Osteocyte (in vitro differentiated cells): ENCODE results near the gene TMEM247. TPM values are rescaled to one million over a fixed set of nuclear protein-coding genes. Genes with fewer than 3 reads are reported as not detected.

ENCODE experiments used
- DNase-seq: peaks from one replicate; pipeline ENCODE4 v3.0.0; 2021; ENCODE audit warnings: mixed read lengths; ENCODE audit not compliant: unreplicated experiment; ENCODE audit errors: extremely low spot score
- H3K27ac Mint-ChIP-seq: one replicate; pipeline ENCODE4 v1.8.0; 2021; ENCODE audit warnings: mild to moderate bottlenecking, mixed read lengths; ENCODE audit not compliant: unreplicated experiment
- H3K27me3 Mint-ChIP-seq: one replicate; pipeline ENCODE4 v1.8.0; 2021; ENCODE audit warnings: mixed read lengths; ENCODE audit not compliant: unreplicated experiment
- H3K36me3 Mint-ChIP-seq: one replicate; pipeline ENCODE4 v1.8.0; 2021; ENCODE audit warnings: mixed read lengths; ENCODE audit not compliant: unreplicated experiment
- H3K4me1 Mint-ChIP-seq: one replicate; pipeline ENCODE4 v1.8.0; 2021; ENCODE audit warnings: mixed read lengths; ENCODE audit not compliant: unreplicated experiment
- H3K4me3 Mint-ChIP-seq: one replicate; pipeline ENCODE4 v1.8.0; 2021; ENCODE audit warnings: mild to moderate bottlenecking, moderate library complexity, mixed read lengths; ENCODE audit not compliant: unreplicated experiment
- H3K9me3 Mint-ChIP-seq: one replicate; pipeline ENCODE4 v1.8.0; 2021; ENCODE audit warnings: mixed read lengths; ENCODE audit not compliant: unreplicated experiment
- CTCF ChIP-seq: fragments of 200-600 bp; sonication (generic); IDR thresholded peaks from 2 replicates; pipeline ENCODE4 v1.5.0; 2021; ENCODE audit warnings: antibody characterized with exemption, mild to moderate bottlenecking, moderate library complexity
- total RNA-seq: library from RNA; stranded (reverse); gene quantifications from 2 replicates; pipeline ENCODE4 v1.2.1, GENCODE V29; 2021

Gene TMEM247
- total RNA-seq, 1 donor from 2014 or later = not detected

DNA sequence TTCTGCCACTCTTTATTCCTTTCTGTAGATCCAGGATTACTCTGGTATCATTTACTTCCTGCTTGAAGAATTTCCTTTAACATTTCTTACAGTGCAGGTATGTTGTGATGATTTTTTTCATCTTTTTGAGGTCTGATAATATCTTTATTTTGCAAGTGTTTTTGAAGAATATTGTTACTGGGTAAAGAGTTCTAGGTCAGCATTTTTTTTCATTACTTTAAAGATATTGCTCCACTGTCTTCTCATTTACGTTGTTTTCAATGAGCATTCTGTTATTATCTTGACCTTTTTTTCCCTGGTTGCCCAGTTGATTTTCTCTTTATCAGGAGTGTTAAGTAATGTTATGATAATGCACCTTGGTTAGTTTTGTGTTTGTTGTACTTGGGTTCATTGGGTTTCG is 31.7 kb upstream of the TMEM247 start:
- no peak overlapping the region for H3K27ac Mint-ChIP-seq
- H3K4me1 Mint-ChIP-seq = peaks cover 4% of the 10 kb centered on the region
- DNase-seq = no peak
- H3K36me3 Mint-ChIP-seq = peaks cover 8% of the 10 kb centered on the region
- peaks cover 37% of the 10 kb centered on the region for H3K27me3 Mint-ChIP-seq
- TF ChIP-seq CTCF = no peak
- H3K4me3 Mint-ChIP-seq = no peak overlapping the region
- H3K9me3 Mint-ChIP-seq = peaks cover 8% of the 10 kb centered on the region

GRCh38 chr2:46448111-46448510 is 31.3 kb upstream of the TMEM247 start:
- peaks cover 4% of the 10 kb centered on the region for H3K4me1 Mint-ChIP-seq
- no peak overlapping the region for H3K27ac Mint-ChIP-seq
- peaks cover 8% of the 10 kb centered on the region for H3K9me3 Mint-ChIP-seq
- H3K27me3 Mint-ChIP-seq = peaks cover 34% of the 10 kb centered on the region
- no peak overlapping the region for H3K4me3 Mint-ChIP-seq
- TF ChIP-seq CTCF = no peak
- peaks cover 8% of the 10 kb centered on the region for H3K36me3 Mint-ChIP-seq
- DNase-seq = no peak

- Mint-ChIP-seq H3K4me1 (peaks cover 4% of the 10 kb centered on the region), H3K4me3 (no peak overlapping the region), H3K27me3 (peaks cover 37% of the 10 kb centered on the region), H3K27ac (no peak overlapping the region), H3K36me3 (peaks cover 8% of the 10 kb centered on the region), H3K9me3 (peaks cover 8% of the 10 kb centered on the region)
- TF ChIP-seq CTCF = no peak
- no peak for DNase-seq
Observed at GRCh38 chr2:46448641-46449040, 30.7 kb upstream of the TMEM247 start.

DNA sequence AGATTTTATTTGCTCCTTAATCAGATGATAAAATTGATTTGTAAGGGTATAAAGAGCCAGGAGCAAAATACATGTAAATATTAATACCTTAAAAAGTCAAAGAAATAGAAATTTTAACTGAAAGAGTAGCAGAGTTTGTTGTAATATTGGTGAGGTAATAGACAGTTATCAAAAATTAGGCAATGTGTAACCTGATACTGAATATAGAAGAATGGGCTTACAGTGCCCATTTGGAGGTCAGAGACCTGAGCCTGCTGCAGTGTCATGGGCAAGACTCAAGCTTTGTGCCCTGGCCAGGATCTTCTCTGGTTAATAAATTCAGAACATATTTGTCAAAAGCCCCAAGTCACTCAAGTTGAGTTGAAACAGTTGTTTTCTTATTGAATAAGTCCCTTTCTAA is 29.7 kb upstream of the TMEM247 start:
- H3K36me3 Mint-ChIP-seq = peaks cover 8% of the 10 kb centered on the region

DNA sequence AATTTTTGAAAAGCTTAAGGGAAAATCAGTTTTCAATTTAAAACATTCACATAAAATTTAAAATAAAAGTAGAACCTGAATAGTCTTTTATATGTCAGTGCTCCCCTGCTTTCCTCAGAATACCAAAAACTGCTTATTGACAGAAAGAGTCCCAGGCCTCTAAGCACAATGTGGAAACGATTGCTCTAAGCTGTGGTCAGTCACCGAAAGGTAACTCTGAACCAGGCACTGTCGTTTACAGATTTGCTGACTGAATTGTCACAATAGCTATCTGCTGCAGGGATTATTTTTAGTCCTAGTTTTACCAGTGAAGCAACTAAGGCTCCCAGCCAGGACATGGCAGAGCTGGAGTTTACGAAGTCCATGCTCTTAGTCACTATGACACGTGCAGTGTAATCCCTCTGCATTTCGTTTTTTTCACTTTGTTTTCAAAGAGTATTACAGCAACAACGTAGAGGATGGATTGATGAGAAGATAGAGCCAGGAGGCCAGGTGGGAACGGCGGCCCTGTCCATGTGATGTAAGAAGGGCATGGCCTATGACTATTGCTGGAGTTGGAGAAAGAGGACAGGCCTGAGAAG is 28.1 kb upstream of the TMEM247 start:
- Mint-ChIP-seq H3K27ac (no peak overlapping the region), H3K36me3 (no peaks in the 10 kb centered on the region), H3K27me3 (peaks cover 34% of the 10 kb centered on the region), H3K4me3 (no peak overlapping the region), H3K4me1 (peaks cover 4% of the 10 kb centered on the region), H3K9me3 (no peaks in the 10 kb centered on the region)
- DNase-seq = no peak
- TF ChIP-seq CTCF = no peak

More for the DNA sequence above, 29.7 kb upstream of the TMEM247 start:
- DNase-seq = no peak
- Mint-ChIP-seq H3K9me3 (peaks cover 8% of the 10 kb centered on the region), H3K27ac (no peak overlapping the region), H3K27me3 (peaks cover 42% of the 10 kb centered on the region), H3K4me3 (no peak overlapping the region), H3K4me1 (peaks cover 4% of the 10 kb centered on the region)
- no peak for TF ChIP-seq CTCF
